ENCODE data around the gene MUTYH.
A peak's percentile ranks its signal among the peaks of the same experiment; 100 is the strongest.
"Not testable (repeated sequence)": the region's sequence is repeated elsewhere in the genome, so short reads cannot be mapped to it uniquely, and the experiment has no call there.

Gene MUTYH

GRCh38 chr1:45339789-45340558, at the start of gene MUTYH, which contains the start of gene TOE1:
TSS of gene MUTYH (minus strand) at chr1:45340440. CDS start at chr1:45334505, 5,935 bp downstream.
TSS of gene TOE1 (plus strand) at chr1:45340170. CDS start at chr1:45340253, 83 bp downstream.
- DNase-seq = peak; percentile 95

GRCh38 chr1:45386219-45386618, 46.0 kb upstream of the MUTYH start:
- no peak for DNase-seq

GRCh38 chr1:45385302-45385701, 45.1 kb upstream of the MUTYH start:
- DNase-seq = no peak

GRCh38 chr1:45384213-45384612, 44.0 kb upstream of the MUTYH start:
- DNase-seq = not testable (repeated sequence)

GRCh38 chr1:45383191-45383590, 43.0 kb upstream of the MUTYH start:
- DNase-seq = no peak

GRCh38 chr1:45381243-45381642, 41.0 kb upstream of the MUTYH start:
- DNase-seq = no peak

- no peak for DNase-seq
Observed at GRCh38 chr1:45380730-45381129, 40.5 kb upstream of the MUTYH start.

- DNase-seq = no peak
Observed at GRCh38 chr1:45380125-45380524, 39.9 kb upstream of the MUTYH start.

GRCh38 chr1:45379524-45379923, 39.3 kb upstream of the MUTYH start:
- DNase-seq = no peak

- DNase-seq = no peak
Observed at GRCh38 chr1:45378184-45378583, 37.9 kb upstream of the MUTYH start.

- no peak for DNase-seq
Observed at GRCh38 chr1:45375104-45376090, 35.2 kb upstream of the MUTYH start.

GRCh38 chr1:45373573-45373972, 33.3 kb upstream of the MUTYH start:
- DNase-seq = no peak

GRCh38 chr1:45370575-45370974, 30.3 kb upstream of the MUTYH start:
- no peak for DNase-seq

- DNase-seq = no peak
Observed at GRCh38 chr1:45365051-45365450, 24.8 kb upstream of the MUTYH start.

- DNase-seq = no peak
Observed at GRCh38 chr1:45364294-45364693, 24.1 kb upstream of the MUTYH start.

- DNase-seq = peak; percentile 69
Observed at GRCh38 chr1:45360981-45361380, 20.7 kb upstream of the MUTYH start.

- peak; percentile 80 for DNase-seq
Observed at GRCh38 chr1:45359882-45360513, 19.8 kb upstream of the MUTYH start.

GRCh38 chr1:45356186-45356585, 15.9 kb upstream of the MUTYH start:
- DNase-seq = no peak

- no peak for DNase-seq
Observed at GRCh38 chr1:45355683-45356082, 15.4 kb upstream of the MUTYH start.

GRCh38 chr1:45354838-45355237, 14.6 kb upstream of the MUTYH start:
- DNase-seq = no peak

GRCh38 chr1:45353685-45354084, 13.4 kb upstream of the MUTYH start:
- DNase-seq = no peak

GRCh38 chr1:45351508-45351907, 11.3 kb upstream of the MUTYH start:
- no peak for DNase-seq
